Lower leg skin (tissue), 4 donors: Measurements from ENCODE around the gene HMGN2. TPM values are rescaled to one million over a fixed set of nuclear protein-coding genes. Genes with fewer than 3 reads are reported as not detected.

Source experiments
- DNase-seq, 2 donors: peaks; one replicate each; pipeline ENCODE4 v3.0.0-alpha.2; 2019; ENCODE audit warnings: low spot score in 2 of 2
- H3K4me3 ChIP-seq: fragments of 200-600 bp; sonication (generic); 2 replicates; pipeline ENCODE4 v1.5.1; 2017; ENCODE audit warnings: mild to moderate bottlenecking, low read depth; ENCODE audit not compliant: poor library complexity, severe bottlenecking
- CTCF ChIP-seq, 3 donors: fragments of 450-650 bp; IDR thresholded peaks; one replicate each; pipeline ENCODE4 v1.5.1; 2016; ENCODE audit warnings: antibody characterized with exemption in 3 of 3, mild to moderate bottlenecking in 3 of 3, moderate library complexity in 2 of 3
- POLR2A ChIP-seq, 2 donors: fragments of 450-650 bp; IDR thresholded peaks; one replicate each; pipeline ENCODE4 v1.6.1; 2016 to 2017; ENCODE audit warnings: antibody characterized with exemption in 2 of 2, mild to moderate bottlenecking in 1 of 2, moderate library complexity in 1 of 2
- WGBS, 2 donors: methylation state at CpG; one replicate each; pipeline ENCODE4 v1.1.5; 2018; 5-methylcytosine and 5-hydroxymethylcytosine counted together
- intact Hi-C: fragments of 100-400 bp; cut with DNase I; formaldehyde crosslinking; loops from one replicate; pipeline ENCODE4 v1.15.0; 2023; ENCODE audit warnings: low total_unique reads
- total RNA-seq, 4 donors: library from RNA; depleted of rRNA; stranded (reverse); fragments of >200 nt; gene quantifications; one replicate each; pipeline ENCODE4 v1.1.0, GENCODE V29; 2016

HMGN2 gene
- total RNA-seq, 4 donors from 2014 or later, result 128 to 224 (median 167) TPM

GRCh38 chr1:26516987-26517765 lies 44.9 kb downstream of the HMGN2 start:
- TF ChIP-seq POLR2A (IDR thresholded peaks at IDR 0.05) (no peak), CTCF (IDR thresholded peaks at IDR 0.05) (no peak)
- DNase-seq, result no peak
- intact Hi-C loops, result no loop called here
- WGBS, 2 donors, result 68 to 72% methylated on average over 4 of the region's 4 CpGs
- no peak overlapping the region for H3K4me3 ChIP-seq

GRCh38 chr1:26517766-26518049 lies 45.5 kb downstream of the HMGN2 start:
- 90 to 94% methylated on average over 1 of the region's 1 CpG for WGBS, 2 donors
- H3K4me3 ChIP-seq, result no peak overlapping the region
- no peak for DNase-seq
- no peak for TF ChIP-seq POLR2A (IDR thresholded peaks at IDR 0.05)
- TF ChIP-seq CTCF (IDR thresholded peaks at IDR 0.05), result no peak
- intact Hi-C loops, result no loop called here

- 76 to 82% methylated on average over 6 of the region's 6 CpGs for WGBS, 2 donors
- DNase-seq, result no peak
- intact Hi-C loops, result no loop called here
- no peak overlapping the region for H3K4me3 ChIP-seq
- no peak for TF ChIP-seq POLR2A (IDR thresholded peaks at IDR 0.05)
- no peak for TF ChIP-seq CTCF (IDR thresholded peaks at IDR 0.05)
These were observed 46.1 kb downstream of the HMGN2 start for GRCh38 chr1:26518355-26518754.

- DNase-seq, result no peak
- WGBS, 2 donors, result 88% methylated on average over 5 of the region's 5 CpGs
- intact Hi-C loops, result no loop called here
- TF ChIP-seq CTCF (IDR thresholded peaks at IDR 0.05) (no peak), POLR2A (IDR thresholded peaks at IDR 0.05) (no peak)
- no peak overlapping the region for H3K4me3 ChIP-seq
These were observed 48.1 kb downstream of the HMGN2 start for GRCh38 chr1:26520339-26520738.

GRCh38 chr1:26521669-26522030 lies 49.4 kb downstream of the HMGN2 start:
- no peak overlapping the region for H3K4me3 ChIP-seq
- TF ChIP-seq CTCF (IDR thresholded peaks at IDR 0.05) (no peak), POLR2A (IDR thresholded peaks at IDR 0.05) (no peak)
- intact Hi-C loops, result no loop called here
- DNase-seq, result no peak
- WGBS, 2 donors, result 75 to 82% methylated on average over 14 of the region's 14 CpGs

GRCh38 chr1:26522073-26522472 lies 49.8 kb downstream of the HMGN2 start:
- no peak overlapping the region for H3K4me3 ChIP-seq
- TF ChIP-seq POLR2A (IDR thresholded peaks at IDR 0.05) (no peak), CTCF (IDR thresholded peaks at IDR 0.05) (no peak)
- intact Hi-C loops, result no loop called here
- no peak for DNase-seq
